GM19395 (cell line): Measurements from ENCODE around the gene TMEM25.
"Not testable (repeated sequence)": the region's sequence is repeated elsewhere in the genome, so short reads cannot be mapped to it uniquely, and the experiment has no call there.

Source experiments
- ATAC-seq: cut with Tn5 transposase; IDR thresholded peaks from one replicate; pipeline ENCODE4 v1.9.1; 2021; ENCODE audit warnings: mild to moderate bottlenecking, moderate library complexity; ENCODE audit not compliant: unreplicated experiment

The TMEM25 gene

GRCh38 chr11:118530683-118531596 is at the start of gene TMEM25:
Gene TMEM25 (plus strand): TSS chr11:118531192. CDS start chr11:118531802, 610 bp downstream.
- peak; percentile 67 for ATAC-seq

GRCh38 chr11:118481238-118481637 is 49.8 kb upstream of the TMEM25 start:
- not testable (repeated sequence) for ATAC-seq

GRCh38 chr11:118484405-118484804 is 46.6 kb upstream of the TMEM25 start:
- ATAC-seq = no peak

GRCh38 chr11:118485273-118485672 is 45.7 kb upstream of the TMEM25 start:
- ATAC-seq = no peak

- ATAC-seq = no peak
Measured at GRCh38 chr11:118488480-118489109, 42.4 kb upstream of the TMEM25 start.

GRCh38 chr11:118491041-118491440 is 40.0 kb upstream of the TMEM25 start:
- no peak for ATAC-seq

GRCh38 chr11:118497831-118498230 is 33.2 kb upstream of the TMEM25 start:
- no peak for ATAC-seq

- ATAC-seq = no peak
Measured at GRCh38 chr11:118503216-118503615, 27.8 kb upstream of the TMEM25 start.

- ATAC-seq = no peak
Measured at GRCh38 chr11:118511601-118512000, 19.4 kb upstream of the TMEM25 start.

GRCh38 chr11:118514103-118514502 is 16.9 kb upstream of the TMEM25 start:
- ATAC-seq = no peak

GRCh38 chr11:118519549-118519948 is 11.4 kb upstream of the TMEM25 start:
- no peak for ATAC-seq

- ATAC-seq = no peak
Measured at GRCh38 chr11:118521892-118522311, 9.1 kb upstream of the TMEM25 start.

- ATAC-seq = no peak
Measured at GRCh38 chr11:118522571-118523072, 8.4 kb upstream of the TMEM25 start.

- ATAC-seq = no peak
Measured at GRCh38 chr11:118524356-118524755, 6.6 kb upstream of the TMEM25 start.

- ATAC-seq = no peak
Measured at GRCh38 chr11:118524757-118525470, 6.1 kb upstream of the TMEM25 start.

GRCh38 chr11:118526688-118527087 is 4.3 kb upstream of the TMEM25 start:
- ATAC-seq = no peak

GRCh38 chr11:118527109-118527508 is 3.9 kb upstream of the TMEM25 start, which contains the start of gene TTC36:
Gene TTC36 (plus strand): TSS chr11:118527474. CDS start chr11:118527495, 21 bp downstream.
- no peak for ATAC-seq

GRCh38 chr11:118528511-118528910 is 2.5 kb upstream of the TMEM25 start:
- ATAC-seq = no peak

GRCh38 chr11:118529584-118530175 is 1.3 kb upstream of the TMEM25 start:
- no peak for ATAC-seq

- ATAC-seq = no peak
Measured at GRCh38 chr11:118530180-118530682, 761 bp upstream of the TMEM25 start.
